ENCODE measurements around the gene PPFIA1. TPM values are rescaled to one million over a fixed set of nuclear protein-coding genes. Genes with fewer than 3 reads are reported as not detected.

PPFIA1 gene
- total and polyA plus RNA-seq, 2 of the 13 experiments (the other 11 are each of a cell fraction or from before 2014, with no cell fraction given) = 29.9 to 45.2 TPM

- TF ChIP-seq NR0B2 (CRISPR knock-in tag; IDR thresholded peaks at IDR 0.05) = no peak
- TF ChIP-seq SUZ12 (IDR thresholded peaks at IDR 0.05; ENCODE audit: low read depth, low read length) = no peak
- TF ChIP-seq NFKB2 (CRISPR knock-in tag; IDR thresholded peaks at IDR 0.05; ENCODE audit: borderline replicate concordance) = no peak
- no peak for TF ChIP-seq PITX1 (CRISPR knock-in tag; IDR thresholded peaks at IDR 0.05)
- no peak for TF ChIP-seq SMARCC2 (IDR thresholded peaks at IDR 0.05)
- TF ChIP-seq PCBP2 (optimal IDR thresholded peaks at IDR 0.05; ENCODE audit: low read depth, low read length, poor library complexity, severe bottlenecking) = no peak
- TF ChIP-seq YEATS4 (CRISPR knock-in tag; IDR thresholded peaks at IDR 0.05; ENCODE audit: borderline replicate concordance) = no peak
- no peak for TF ChIP-seq ZNF281 (CRISPR knock-in tag; IDR thresholded peaks at IDR 0.05; ENCODE audit: borderline replicate concordance)
- no peak for TF ChIP-seq ZNF713 (CRISPR knock-in tag; IDR thresholded peaks at IDR 0.05)
- no peak for TF ChIP-seq GABPB1 (CRISPR knock-in tag; IDR thresholded peaks at IDR 0.05)
- no peak for TF ChIP-seq ZNF230 (CRISPR knock-in tag; IDR thresholded peaks at IDR 0.05)
- TF ChIP-seq ZNF30 (CRISPR knock-in tag; IDR thresholded peaks at IDR 0.05) = no peak
Measured at GRCh38 chr11:70290361-70291065, 20.0 kb downstream of the PPFIA1 start (continued).

Measured in HepG2 (cell line).